ENCODE results near the gene TTC9C.

TTC9C gene

DNA sequence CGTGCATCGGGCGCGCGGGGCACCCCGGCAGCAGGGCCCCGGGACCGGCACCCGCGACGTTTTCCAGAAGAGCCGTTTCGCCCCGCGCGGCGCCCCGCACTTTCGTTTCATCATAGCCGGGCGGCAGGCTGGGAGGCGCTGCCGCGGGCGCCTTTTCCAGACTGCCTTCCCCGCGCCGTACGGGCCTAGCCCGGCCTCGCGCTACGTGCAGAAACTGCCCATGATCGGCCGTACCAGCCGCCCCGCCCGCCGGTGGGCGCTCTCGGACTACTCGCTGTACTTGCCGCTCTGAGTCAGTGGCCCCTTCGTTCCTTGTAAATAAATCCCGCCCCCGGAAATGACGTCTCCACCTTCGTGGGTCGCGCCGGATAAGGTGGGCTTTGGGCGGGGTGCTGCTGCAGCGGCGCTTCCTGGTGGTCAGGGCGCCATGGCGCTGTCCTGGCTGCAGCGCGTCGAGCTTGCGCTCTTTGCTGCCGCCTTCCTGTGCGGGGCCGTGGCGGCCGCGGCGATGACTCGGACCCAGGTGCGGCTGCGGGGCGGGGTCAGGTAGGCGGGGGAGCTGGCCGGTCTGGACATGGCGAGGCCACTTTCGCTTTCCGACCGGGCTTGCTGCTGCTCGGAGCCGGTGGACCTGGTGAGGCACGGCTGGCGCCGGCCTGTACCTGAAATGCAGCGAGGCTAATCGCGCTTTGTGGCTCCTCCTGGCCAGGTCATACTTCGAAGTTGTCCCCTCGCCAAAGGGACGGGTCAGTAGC is 58.9 kb downstream of the TTC9C start, which contains the start of gene TMEM179B:
Gene TMEM179B, plus strand, starts transcription at position 398 of the 755 bp plus-strand sequence. Its CDS starts 30 bp downstream, at position 428.
- H3K4me1 ChIP-seq (ENCODE audit: control insufficient read depth, low read depth, low read length), result peaks cover 8% of the 10 kb centered on the region
- no peaks in the 10 kb centered on the region for H3K9me3 ChIP-seq (ENCODE audit: control insufficient read depth, low read depth, low read length)
- peak within 1 kb of the TSS; percentile 99 for H3K4me3 ChIP-seq (ENCODE audit: low read length)
- peak within 1 kb of the TSS; percentile 92 for H3K9ac ChIP-seq (ENCODE audit: low read length)
- H3K27ac ChIP-seq (ENCODE audit: low read length), result peak within 1 kb of the TSS; percentile 74
- H3K36me3 ChIP-seq (ENCODE audit: control insufficient read depth, low read depth, low read length), result peaks cover 21% of the 10 kb centered on the region
- H3K27me3 ChIP-seq (ENCODE audit: control insufficient read depth, insufficient read depth, low read length), result no peaks in the 10 kb centered on the region

All from iPS-18a (cell line).